Peyer's patch (tissue), 4 donors: Measurements from ENCODE around the gene SPRN.

Source experiments
- POLR2A ChIP-seq, 2 donors: fragments of 450-650 bp; IDR thresholded peaks; one replicate each; pipeline ENCODE4 v1.5.1; 2017; ENCODE audit warnings: antibody characterized with exemption in 2 of 2, mild to moderate bottlenecking in 2 of 2, moderate library complexity in 2 of 2
- TF ChIP-seq, protein P1 (sequence below), 6 experiments: fragments of 450-650 bp in 4 of 6; fragments of 200-600 bp in 2 of 6; sonication (generic) in 1 of 6; IDR thresholded peaks; one replicate each; pipeline ENCODE4 v1.5.1; 2017 to 2019; ENCODE audit warnings: antibody characterized with exemption in 6 of 6, mild to moderate bottlenecking in 3 of 6, moderate library complexity in 1 of 6

DNA sequence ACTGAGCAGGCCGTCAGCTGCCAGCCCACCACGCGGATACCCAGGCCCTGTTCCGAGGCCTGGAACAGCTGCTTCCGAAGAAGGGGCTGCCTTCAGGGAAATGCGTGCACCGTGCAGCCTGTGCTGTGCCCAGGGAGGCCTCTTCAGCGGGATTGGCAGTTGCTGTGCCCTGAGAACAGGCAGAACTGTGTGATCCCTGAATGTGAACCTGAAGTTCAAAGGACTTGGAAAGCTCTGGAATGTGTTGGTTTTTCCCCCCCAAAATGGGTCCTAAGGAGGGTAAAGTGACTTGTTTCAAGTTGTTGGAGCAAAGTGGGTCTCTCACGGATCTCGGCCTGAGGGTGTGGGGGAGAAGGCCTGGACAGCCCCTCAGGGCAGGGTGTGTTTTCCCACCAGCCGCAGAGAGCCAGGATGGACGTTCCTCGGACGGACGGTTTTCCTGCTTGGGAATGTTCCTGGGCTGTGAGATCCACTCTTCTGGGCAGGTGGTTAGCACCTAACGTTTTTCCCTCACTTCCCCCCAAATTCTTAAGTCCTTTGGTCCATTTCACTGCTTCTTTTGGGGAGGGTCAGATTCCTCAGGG is 2.1 kb downstream of the SPRN start:
- TF ChIP-seq, protein P1, sequence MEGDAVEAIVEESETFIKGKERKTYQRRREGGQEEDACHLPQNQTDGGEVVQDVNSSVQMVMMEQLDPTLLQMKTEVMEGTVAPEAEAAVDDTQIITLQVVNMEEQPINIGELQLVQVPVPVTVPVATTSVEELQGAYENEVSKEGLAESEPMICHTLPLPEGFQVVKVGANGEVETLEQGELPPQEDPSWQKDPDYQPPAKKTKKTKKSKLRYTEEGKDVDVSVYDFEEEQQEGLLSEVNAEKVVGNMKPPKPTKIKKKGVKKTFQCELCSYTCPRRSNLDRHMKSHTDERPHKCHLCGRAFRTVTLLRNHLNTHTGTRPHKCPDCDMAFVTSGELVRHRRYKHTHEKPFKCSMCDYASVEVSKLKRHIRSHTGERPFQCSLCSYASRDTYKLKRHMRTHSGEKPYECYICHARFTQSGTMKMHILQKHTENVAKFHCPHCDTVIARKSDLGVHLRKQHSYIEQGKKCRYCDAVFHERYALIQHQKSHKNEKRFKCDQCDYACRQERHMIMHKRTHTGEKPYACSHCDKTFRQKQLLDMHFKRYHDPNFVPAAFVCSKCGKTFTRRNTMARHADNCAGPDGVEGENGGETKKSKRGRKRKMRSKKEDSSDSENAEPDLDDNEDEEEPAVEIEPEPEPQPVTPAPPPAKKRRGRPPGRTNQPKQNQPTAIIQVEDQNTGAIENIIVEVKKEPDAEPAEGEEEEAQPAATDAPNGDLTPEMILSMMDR (IDR thresholded peaks at IDR 0.05), result no peak
- TF ChIP-seq POLR2A (IDR thresholded peaks at IDR 0.05), result no peak
